Sigmoid colon (tissue), 7 donors: ENCODE results near the gene NSUN6. TPM values are rescaled to one million over a fixed set of nuclear protein-coding genes. Genes with fewer than 3 reads are reported as not detected.
A peak's percentile ranks its signal among the peaks of the same experiment; 100 is the strongest.

Experiments
- DNase-seq: peaks from one replicate; pipeline ENCODE4 v3.0.0-alpha.2; 2019
- H3K27ac ChIP-seq, 4 donors: fragments of 200-600 bp; sonication (generic); one replicate each; pipeline ENCODE4 v1.5.1; 2016 to 2019; ENCODE audit warnings: mild to moderate bottlenecking in 1 of 4
- H3K27me3 ChIP-seq, 3 donors: fragments of 200-600 bp; sonication (generic); one replicate each; pipeline ENCODE4 v1.5.1; 2019; ENCODE audit warnings: mild to moderate bottlenecking in 1 of 3
- H3K36me3 ChIP-seq, 4 donors: fragments of 200-600 bp; sonication (generic); one replicate each; pipeline ENCODE4 v1.5.1; 2016 to 2019
- H3K4me1 ChIP-seq, 4 donors: fragments of 200-600 bp; sonication (generic); one replicate each; pipeline ENCODE4 v1.5.1; 2017 to 2019
- H3K4me3 ChIP-seq, 4 donors: fragments of 200-600 bp; sonication (generic); one replicate each; pipeline ENCODE4 v1.5.1; 2017 to 2019; ENCODE audit warnings: mild to moderate bottlenecking in 2 of 4, moderate library complexity in 1 of 4
- H3K9me3 ChIP-seq, 4 donors: fragments of 200-600 bp in 3 of 4; sonication (generic) in 3 of 4; one replicate each; pipeline versions ENCODE4 v1.5.1 to v1.6.1; 2013 to 2019
- CTCF ChIP-seq, 4 experiments: fragments of 450-650 bp in 3 of 4; fragments of 200-600 bp in 1 of 4; IDR thresholded peaks; one replicate each; pipeline ENCODE4 v1.5.1; 2016 to 2019; ENCODE audit warnings: antibody characterized with exemption in 4 of 4, mild to moderate bottlenecking in 3 of 4, moderate library complexity in 2 of 4
- EP300 ChIP-seq, 4 donors: sonication (generic); formaldehyde crosslinking; IDR thresholded peaks; one replicate each; pipeline ENCODE4 v1.6.1; 2017; ENCODE audit warnings: antibody characterized with exemption in 4 of 4
- POLR2A ChIP-seq, 2 donors: fragments of 450-650 bp; IDR thresholded peaks; one replicate each; pipeline ENCODE4 v1.6.1; 2016; ENCODE audit warnings: antibody characterized with exemption in 2 of 2, mild to moderate bottlenecking in 2 of 2, moderate library complexity in 2 of 2
- POLR2AphosphoS5 ChIP-seq, 4 donors: sonication (generic); formaldehyde crosslinking; IDR thresholded peaks; one replicate each; pipeline ENCODE4 v1.6.1; 2017; ENCODE audit warnings: antibody characterized with exemption in 4 of 4
- WGBS, 2 donors: extraction: QIAGEN DNeasy Blood & Tissue Kit; methylation state at CpG; one replicate each; pipeline ENCODE4 v1.1.7; 2013; 5-methylcytosine and 5-hydroxymethylcytosine counted together
- intact Hi-C: fragments of 100-400 bp; cut with DNase I; formaldehyde crosslinking; loops from one replicate; pipeline ENCODE4 v1.15.1; 2023
- polyA plus RNA-seq, 3 donors: library from polyadenylated mRNA; stranded (reverse); fragments of 200-250 nt; gene quantifications; one replicate each; pipeline ENCODE4 v1.2.3, GENCODE V29; 2013
- total RNA-seq, 4 donors: library from RNA; depleted of rRNA; stranded (reverse); fragments of >200 nt; gene quantifications; one replicate each; pipeline ENCODE4 v1.1.0, GENCODE V29; 2016
- donor health status: healthy with polysubstance abuse.
- donor health status: Bipolar disorder and iron deficiency.
- donor health status: healthy.

Gene NSUN6
- total and polyA plus RNA-seq, 7 donors = 4.4 to 20.2 (median 7.3) TPM

- Histone ChIP-seq H3K9me3 (no peaks in the 10 kb centered on the region), H3K27ac (peak overlapping the region in 1 of 4 donors; percentile 18), H3K4me1 (peaks cover 0 to 11% (median 5%) of the 10 kb centered on the region in 4 donors), H3K4me3 (no peak overlapping the region), H3K27me3 (no peaks in the 10 kb centered on the region), H3K36me3 (peaks cover 0 to 10% (median 0%) of the 10 kb centered on the region in 4 donors)
- intact Hi-C loops = no loop called here
- WGBS, 2 donors = 69 to 77% methylated on average over 1 of the region's 1 CpG
- peak; percentile 74 for DNase-seq
- TF ChIP-seq POLR2AphosphoS5 (IDR thresholded peaks at IDR 0.05) (no peak), POLR2A (IDR thresholded peaks at IDR 0.05) (no peak), CTCF (IDR thresholded peaks at IDR 0.05) (no peak), EP300 (IDR thresholded peaks at IDR 0.05) (no peak)
Observed at GRCh38 chr10:18607503-18608378, 43.6 kb downstream of the NSUN6 start.

- H3K4me3 ChIP-seq = no peak overlapping the region
- H3K4me1 ChIP-seq = peaks cover 0 to 11% (median 5%) of the 10 kb centered on the region in 4 donors
- H3K36me3 ChIP-seq = no peaks in the 10 kb centered on the region
- no peak overlapping the region for H3K27ac ChIP-seq
- intact Hi-C loops = no loop called here
- no peaks in the 10 kb centered on the region for H3K9me3 ChIP-seq
- H3K27me3 ChIP-seq = no peaks in the 10 kb centered on the region
- 97% methylated on average over 4 of the region's 4 CpGs for WGBS, 2 donors
- TF ChIP-seq POLR2AphosphoS5 (IDR thresholded peaks at IDR 0.05) (no peak), EP300 (IDR thresholded peaks at IDR 0.05) (no peak), CTCF (IDR thresholded peaks at IDR 0.05) (no peak), POLR2A (IDR thresholded peaks at IDR 0.05) (no peak)
- DNase-seq = no peak
Observed at GRCh38 chr10:18606051-18606695, 45.2 kb downstream of the NSUN6 start.

GRCh38 chr10:18601321-18601720 lies 50.1 kb downstream of the NSUN6 start:
- WGBS, 2 donors = 90 to 94% methylated on average over 2 of the region's 2 CpGs
- Histone ChIP-seq H3K9me3 (no peaks in the 10 kb centered on the region), H3K27ac (no peak overlapping the region), H3K27me3 (no peaks in the 10 kb centered on the region), H3K4me1 (no peaks in the 10 kb centered on the region), H3K36me3 (peaks cover 0 to under 1% (median 0%) of the 10 kb centered on the region in 4 donors), H3K4me3 (no peak overlapping the region)
- intact Hi-C loops = no loop called here
- DNase-seq = no peak
- no peak for TF ChIP-seq CTCF (IDR thresholded peaks at IDR 0.05)
- no peak for TF ChIP-seq POLR2A (IDR thresholded peaks at IDR 0.05)
- TF ChIP-seq POLR2AphosphoS5 (IDR thresholded peaks at IDR 0.05) = no peak
- TF ChIP-seq EP300 (IDR thresholded peaks at IDR 0.05) = no peak

- peaks cover 0 to 17% (median 0%) of the 10 kb centered on the region in 4 donors for H3K36me3 ChIP-seq
Observed at GRCh38 chr10:18599392-18599791, 52.0 kb downstream of the NSUN6 start.

More at GRCh38 chr10:18599392-18599791, 52.0 kb downstream of the NSUN6 start:
- intact Hi-C loops = no loop called here
- Histone ChIP-seq H3K4me3 (no peak overlapping the region), H3K4me1 (no peaks in the 10 kb centered on the region), H3K27ac (no peak overlapping the region), H3K9me3 (no peaks in the 10 kb centered on the region), H3K27me3 (no peaks in the 10 kb centered on the region)
- 94 to 97% methylated on average over 3 of the region's 3 CpGs for WGBS, 2 donors
- DNase-seq = no peak
- TF ChIP-seq POLR2A (IDR thresholded peaks at IDR 0.05) (no peak), POLR2AphosphoS5 (IDR thresholded peaks at IDR 0.05) (no peak), CTCF (IDR thresholded peaks at IDR 0.05) (no peak), EP300 (IDR thresholded peaks at IDR 0.05) (no peak)
